ENCODE measurements around the gene SLC66A1. TPM values are rescaled to one million over a fixed set of nuclear protein-coding genes. Genes with fewer than 3 reads are reported as not detected.
A peak's percentile ranks its signal among the peaks of the same experiment; 100 is the strongest.

The SLC66A1 gene
- total RNA-seq, 6 donors from 2014 or later: 15.6 to 30.3 (median 24.3) TPM

- Histone ChIP-seq H3K27me3 (no peaks in the 10 kb centered on the region), H3K4me3 (no peak overlapping the region), H3K36me3 (peaks cover 4 to 65% (median 45%) of the 10 kb centered on the region in 4 donors), H3K27ac (peak overlapping the region in 3 of 4 donors; percentile 1 to 15 (median 14)), H3K9me3 (no peaks in the 10 kb centered on the region), H3K4me1 (peaks cover 6 to 37% (median 29%) of the 10 kb centered on the region in 4 donors)
- TF ChIP-seq CTCF (IDR thresholded peaks at IDR 0.05) (peak in 3 of 6 experiments; percentile 17 to 24 (median 17)), POLR2A (IDR thresholded peaks at IDR 0.05) (no peak)
- WGBS, 2 donors: 90% methylated on average over 11 to 14 of the region's 14 CpGs
- no peak for DNase-seq
- no peak for ATAC-seq (ENCODE audit: low FRiP score in 2 of 2)
Measured at GRCh38 chr1:19374083-19374801, 62.1 kb downstream of the SLC66A1 start.

DNA sequence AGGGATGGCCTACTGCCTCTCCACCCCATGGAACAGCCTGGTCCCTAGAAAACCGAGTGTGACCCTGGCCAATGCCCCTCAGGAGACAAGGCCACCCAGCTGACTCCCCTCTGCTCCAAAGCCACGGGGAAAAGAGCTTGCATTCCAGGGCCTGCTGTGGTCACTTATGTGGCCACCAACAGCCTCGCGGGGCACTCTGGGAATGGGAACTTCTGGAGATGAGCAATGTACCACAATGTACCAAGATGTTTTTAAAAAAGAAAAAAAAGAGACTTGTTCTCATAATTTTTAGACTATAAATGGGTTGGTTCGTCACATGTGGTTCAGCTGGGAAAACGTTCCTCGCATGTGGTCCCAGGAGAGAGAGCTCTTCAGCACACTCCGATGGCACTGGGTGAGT is 62.8 kb downstream of the SLC66A1 start:
- WGBS, 2 donors: 91 to 94% methylated on average over 8 of the region's 8 CpGs
- TF ChIP-seq POLR2AphosphoS5 (IDR thresholded peaks at IDR 0.05): no peak
- no peak for TF ChIP-seq CTCF (IDR thresholded peaks at IDR 0.05)
- no peak for TF ChIP-seq POLR2A (IDR thresholded peaks at IDR 0.05)
- TF ChIP-seq EP300 (IDR thresholded peaks at IDR 0.05): no peak
- DNase-seq: no peak
- H3K27me3 ChIP-seq: no peaks in the 10 kb centered on the region
- H3K27ac ChIP-seq: peak overlapping the region in 2 of 4 donors; percentile 14 to 15
- H3K9me3 ChIP-seq: no peaks in the 10 kb centered on the region
- no peak for ATAC-seq (ENCODE audit: low FRiP score in 2 of 2)
- peaks cover 4 to 69% (median 51%) of the 10 kb centered on the region in 4 donors for H3K36me3 ChIP-seq
- H3K4me3 ChIP-seq: no peak overlapping the region
- peaks cover 0 to 30% (median 22%) of the 10 kb centered on the region in 4 donors for H3K4me1 ChIP-seq

GRCh38 chr1:19375631-19376400 is 63.7 kb downstream of the SLC66A1 start:
- no peak for ATAC-seq (ENCODE audit: low FRiP score in 2 of 2)
- Histone ChIP-seq H3K4me1 (peaks cover 0 to 21% (median 13%) of the 10 kb centered on the region in 4 donors), H3K27me3 (no peaks in the 10 kb centered on the region), H3K4me3 (no peak overlapping the region), H3K36me3 (peaks cover 4 to 78% (median 57%) of the 10 kb centered on the region in 4 donors), H3K27ac (no peak overlapping the region), H3K9me3 (no peaks in the 10 kb centered on the region)
- TF ChIP-seq POLR2A (IDR thresholded peaks at IDR 0.05) (no peak), EP300 (IDR thresholded peaks at IDR 0.05) (no peak), CTCF (IDR thresholded peaks at IDR 0.05) (no peak), POLR2AphosphoS5 (IDR thresholded peaks at IDR 0.05) (no peak)
- no peak for DNase-seq
- WGBS, 2 donors: 79 to 82% methylated on average over 6 of the region's 6 CpGs

DNA sequence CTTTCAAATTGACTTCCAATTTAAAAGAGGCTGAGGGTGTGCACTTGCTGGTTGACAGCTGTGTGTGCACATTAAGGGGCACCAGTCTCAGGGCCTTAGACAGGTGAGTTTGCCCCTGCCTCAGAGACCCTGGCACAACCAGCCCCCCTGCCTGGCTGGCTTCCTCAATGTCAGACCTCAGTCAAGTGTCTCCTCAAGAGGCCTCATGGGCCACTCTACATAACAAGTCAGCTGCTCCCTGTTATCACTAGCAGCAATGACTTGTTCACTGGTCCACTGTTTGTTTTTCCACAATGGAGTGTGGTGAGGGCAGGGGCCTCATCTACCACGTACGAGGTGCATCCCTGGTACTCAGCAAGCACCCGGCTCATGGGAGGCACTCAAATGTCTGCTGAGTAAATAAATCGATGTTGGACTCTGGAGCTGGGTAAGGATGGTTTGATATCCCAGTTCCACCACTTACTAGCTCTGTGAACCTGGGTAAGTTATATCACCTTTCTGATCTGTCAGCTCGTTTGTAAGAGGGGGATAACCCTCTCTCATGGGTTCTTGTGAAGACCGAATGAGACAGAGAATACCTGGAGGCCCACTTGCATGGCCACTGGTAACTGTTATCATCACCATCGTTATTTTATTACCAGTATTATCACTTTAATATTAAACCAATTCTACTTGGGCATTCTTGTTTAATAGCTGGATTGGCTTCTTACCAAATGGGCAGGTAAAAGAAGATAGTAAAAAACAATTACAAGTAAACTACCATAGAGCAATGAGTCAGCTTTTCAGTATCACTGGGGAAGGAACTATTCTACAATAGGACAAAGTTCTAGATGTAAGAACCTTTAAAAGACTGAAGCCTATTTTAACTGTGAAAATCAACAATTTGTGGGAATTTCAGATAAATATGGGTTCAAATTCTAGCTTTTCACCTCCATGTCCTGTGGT is 64.6 kb downstream of the SLC66A1 start:
- Histone ChIP-seq H3K27ac (no peak overlapping the region), H3K9me3 (no peaks in the 10 kb centered on the region), H3K36me3 (peaks cover 4 to 75% (median 57%) of the 10 kb centered on the region in 4 donors), H3K4me1 (peaks cover 0 to 12% (median 4%) of the 10 kb centered on the region in 4 donors), H3K4me3 (no peak overlapping the region), H3K27me3 (no peaks in the 10 kb centered on the region)
- no peak for TF ChIP-seq POLR2AphosphoS5 (IDR thresholded peaks at IDR 0.05)
- TF ChIP-seq EP300 (IDR thresholded peaks at IDR 0.05): no peak
- DNase-seq (no peak), ATAC-seq (ENCODE audit: low FRiP score in 2 of 2) (no peak)
- 84 to 85% methylated on average over 7 of the region's 7 CpGs for WGBS, 2 donors
